Esophagus squamous epithelium (tissue), 4 donors: ENCODE data around the gene VAPB.

ENCODE experiments used
- CTCF ChIP-seq, 6 experiments: fragments of 450-650 bp in 4 of 6; fragments of 200-600 bp in 2 of 6; sonication (generic) in 2 of 6; IDR thresholded peaks; one replicate each; pipeline ENCODE4 v1.5.1; 2016 to 2019; ENCODE audit warnings: antibody characterized with exemption in 6 of 6, mild to moderate bottlenecking in 4 of 6, moderate library complexity in 4 of 6
- POLR2A ChIP-seq, 4 donors: fragments of 450-650 bp; IDR thresholded peaks; one replicate each; pipeline ENCODE4 v1.6.1; 2017; ENCODE audit warnings: antibody characterized with exemption in 4 of 4, mild to moderate bottlenecking in 4 of 4, moderate library complexity in 3 of 4

DNA sequence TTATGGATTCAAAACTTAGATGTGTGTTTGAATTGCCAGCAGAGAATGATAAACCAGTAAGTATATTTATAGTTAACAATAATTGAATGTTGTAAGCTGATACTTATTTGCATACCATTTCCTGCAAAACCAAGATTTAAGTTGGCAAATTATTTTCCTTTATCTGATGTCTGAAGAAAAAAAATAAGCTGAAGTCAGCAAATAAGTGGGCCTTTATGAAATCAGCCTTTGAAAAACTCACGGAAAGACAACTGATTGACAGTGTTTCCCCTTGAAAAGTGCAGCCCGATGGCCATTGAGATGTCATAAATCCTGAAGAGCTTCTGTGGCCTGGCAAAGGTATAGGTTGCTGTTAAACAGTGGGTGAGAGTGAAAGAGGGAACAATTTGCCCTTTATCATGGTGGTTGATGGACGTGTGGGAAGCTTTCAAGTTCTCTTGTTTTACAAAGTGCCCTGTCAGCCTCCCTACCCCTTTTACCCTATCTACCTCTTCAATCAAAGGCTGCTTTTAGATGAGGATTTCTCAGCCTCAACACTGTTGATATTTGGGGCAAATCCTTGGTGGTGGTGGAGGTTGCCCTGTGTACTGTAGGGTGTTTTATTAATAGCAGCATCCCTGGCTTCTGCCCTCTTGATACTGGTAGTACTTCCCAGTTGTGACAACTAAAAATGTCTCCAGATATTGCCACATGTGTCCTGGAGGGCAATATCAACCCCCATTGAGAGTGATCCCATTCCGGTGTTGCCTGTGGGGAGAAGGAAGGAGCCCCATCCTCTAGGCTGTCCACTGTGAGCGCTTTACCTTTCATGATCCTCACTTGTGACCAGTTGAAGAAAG, 50.2 kb downstream of the VAPB start:
- no peak for TF ChIP-seq CTCF (IDR thresholded peaks at IDR 0.05)
- no peak for TF ChIP-seq POLR2A (IDR thresholded peaks at IDR 0.05)
